MM.1S (cell line): ENCODE results near the gene CEP104.

ENCODE experiments used
- DNase-seq: peaks from one replicate; pipeline ENCODE4 v3.0.0-alpha.2; 2015
- H2AFZ ChIP-seq: fragments of 300-600 bp; sonication (generic); 2 replicates; pipeline ENCODE4 v1.6.0; 2016; ENCODE audit warnings: antibody characterized with exemption, low read length
- H3F3A ChIP-seq: fragments of 300-600 bp; sonication (generic); 2 replicates; pipeline ENCODE4 v1.6.1; 2016; ENCODE audit warnings: mild to moderate bottlenecking, antibody characterized with exemption, low read length, moderate library complexity, mixed read lengths; ENCODE audit not compliant: insufficient read depth
- H3K27ac ChIP-seq: fragments of 300-600 bp; sonication (generic); 2 replicates; pipeline ENCODE4 v1.5.1; 2016; ENCODE audit warnings: mild to moderate bottlenecking, low read length
- H3K27me3 ChIP-seq: fragments of 300-600 bp; sonication (generic); replicated peaks from 2 replicates; pipeline ENCODE4 v1.6.0; 2016; ENCODE audit warnings: low read length; ENCODE audit not compliant: insufficient read depth
- H3K36me3 ChIP-seq: fragments of 300-600 bp; sonication (generic); replicated peaks from 2 replicates; pipeline ENCODE4 v1.6.1; 2016; ENCODE audit warnings: mild to moderate bottlenecking, low read length, mixed read lengths; ENCODE audit not compliant: insufficient read depth
- H3K4me1 ChIP-seq: fragments of 300-600 bp; sonication (generic); 2 replicates; pipeline ENCODE4 v1.6.1; 2016; ENCODE audit warnings: low read length, mixed read lengths
- H3K4me2 ChIP-seq: fragments of 300-600 bp; sonication (generic); 2 replicates; pipeline ENCODE4 v1.6.0; 2016; ENCODE audit warnings: low read depth, low read length
- H3K4me3 ChIP-seq: fragments of 300-600 bp; sonication (generic); 2 replicates; pipeline ENCODE4 v1.5.1; 2016; ENCODE audit warnings: low read length, mixed read lengths
- H3K79me2 ChIP-seq: fragments of 300-600 bp; sonication (generic); 2 replicates; pipeline ENCODE4 v1.6.1; 2016; ENCODE audit warnings: mixed run types, low read length, mixed read lengths
- H3K9ac ChIP-seq: fragments of 300-600 bp; sonication (generic); 2 replicates; pipeline ENCODE4 v1.6.1; 2016; ENCODE audit warnings: low read length, mixed read lengths
- H3K9me2 ChIP-seq: fragments of 300-600 bp; sonication (generic); replicated peaks from 2 replicates; pipeline ENCODE4 v1.6.1; 2016; ENCODE audit warnings: mild to moderate bottlenecking, low read length, mixed read lengths; ENCODE audit not compliant: insufficient read depth
- H3K9me3 ChIP-seq: fragments of 300-600 bp; sonication (generic); replicated peaks from 2 replicates; pipeline ENCODE4 v1.6.1; 2016; ENCODE audit warnings: mild to moderate bottlenecking, low read length, mixed read lengths; ENCODE audit not compliant: insufficient read depth
- H4K20me1 ChIP-seq: fragments of 300-600 bp; sonication (generic); 2 replicates; pipeline ENCODE4 v1.6.1; 2016; ENCODE audit warnings: mild to moderate bottlenecking, low read length, moderate library complexity, mixed read lengths; ENCODE audit not compliant: insufficient read depth
- CTCF ChIP-seq: fragments of 300-600 bp; sonication (generic); IDR thresholded peaks from 2 replicates; pipeline ENCODE4 v1.5.1; 2016; ENCODE audit warnings: antibody characterized with exemption, low read length, mixed read lengths
- EZH2 ChIP-seq: fragments of 300-600 bp; sonication (generic); optimal IDR thresholded peaks from 2 replicates; pipeline ENCODE3; 2017; ENCODE audit warnings: low read depth, mild to moderate bottlenecking, antibody characterized with exemption, low read length, mixed read lengths
- EZH2phosphoT487 ChIP-seq: fragments of 300-600 bp; sonication (generic); IDR thresholded peaks from 2 replicates; pipeline ENCODE4 v1.6.1; 2018; ENCODE audit warnings: antibody characterized with exemption, low read length

CEP104 gene

GRCh38 chr1:3788756-3789420, 68.1 kb downstream of the CEP104 start:
- no peaks in the 10 kb centered on the region for H3K4me1 ChIP-seq
- no peaks in the 10 kb centered on the region for H3F3A ChIP-seq
- no peaks in the 10 kb centered on the region for H3K9me3 ChIP-seq
- peaks cover 61% of the 10 kb centered on the region for H3K79me2 ChIP-seq
- no peak overlapping the region for H3K4me2 ChIP-seq
- no peaks in the 10 kb centered on the region for H4K20me1 ChIP-seq
- H3K27ac ChIP-seq, result no peak overlapping the region
- no peaks in the 10 kb centered on the region for H3K9me2 ChIP-seq
- TF ChIP-seq EZH2 (no peak), CTCF (no peak), EZH2phosphoT487 (no peak)
- no peaks in the 10 kb centered on the region for H3K27me3 ChIP-seq
- no peak overlapping the region for H3K4me3 ChIP-seq
- DNase-seq, result no peak
- no peak overlapping the region for H2AFZ ChIP-seq
- H3K36me3 ChIP-seq, result 0 out of 2 replicates have a peak, but pooled peaks cover 5% of the 10 kb centered on the region
- H3K9ac ChIP-seq, result no peak overlapping the region

GRCh38 chr1:3787745-3788605, 69.0 kb downstream of the CEP104 start:
- no peak overlapping the region for H3K4me3 ChIP-seq
- no peak overlapping the region for H3K4me2 ChIP-seq
- H3K9me2 ChIP-seq, result no peaks in the 10 kb centered on the region
- no peak for DNase-seq
- no peaks in the 10 kb centered on the region for H3K9me3 ChIP-seq
- no peak overlapping the region for H3K27ac ChIP-seq
- no peaks in the 10 kb centered on the region for H4K20me1 ChIP-seq
- no peaks in the 10 kb centered on the region for H3K4me1 ChIP-seq
- H2AFZ ChIP-seq, result no peak overlapping the region
- no peak for TF ChIP-seq CTCF
- TF ChIP-seq EZH2phosphoT487, result no peak
- TF ChIP-seq EZH2, result no peak
- 0 out of 2 replicates have a peak, but pooled peaks cover 5% of the 10 kb centered on the region for H3K36me3 ChIP-seq
- H3K79me2 ChIP-seq, result peaks cover 52% of the 10 kb centered on the region
- H3K9ac ChIP-seq, result no peak overlapping the region
- no peaks in the 10 kb centered on the region for H3K27me3 ChIP-seq
- no peaks in the 10 kb centered on the region for H3F3A ChIP-seq

GRCh38 chr1:3787349-3787715, 69.7 kb downstream of the CEP104 start:
- Histone ChIP-seq H3K4me3 (no peak overlapping the region), H3F3A (no peaks in the 10 kb centered on the region), H3K79me2 (peaks cover 46% of the 10 kb centered on the region), H3K36me3 (0 out of 2 replicates have a peak, but pooled peaks cover 5% of the 10 kb centered on the region), H3K4me1 (no peaks in the 10 kb centered on the region), H3K9me2 (no peaks in the 10 kb centered on the region), H3K9me3 (no peaks in the 10 kb centered on the region), H2AFZ (no peak overlapping the region), H3K9ac (no peak overlapping the region), H3K4me2 (no peak overlapping the region), H3K27me3 (no peaks in the 10 kb centered on the region), H4K20me1 (no peaks in the 10 kb centered on the region), H3K27ac (no peak overlapping the region)
- no peak for TF ChIP-seq EZH2
- no peak for TF ChIP-seq EZH2phosphoT487
- TF ChIP-seq CTCF, result no peak
- DNase-seq, result no peak
